DMS79 (cell line): Measurements from ENCODE around the gene AIF1.

Experiments
- DNase-seq: peaks from one replicate; lab custom pipeline; 2025; lab: John Stamatoyannopoulos, UW

Gene AIF1

GRCh38 chr6:31620586-31621319, 5.7 kb downstream of the AIF1 start, which contains the start of gene PRRC2A:
PRRC2A (plus strand) TSS chr6:31620715; CDS start chr6:31622790, 2,075 bp downstream.
- peak; percentile 65 for DNase-seq

GRCh38 chr6:31621320-31621939, 6.4 kb downstream of the AIF1 start:
- no peak for DNase-seq

GRCh38 chr6:31621991-31622390, 7.0 kb downstream of the AIF1 start:
- no peak for DNase-seq

GRCh38 chr6:31622684-31623091, 7.7 kb downstream of the AIF1 start:
- no peak for DNase-seq

GRCh38 chr6:31624070-31624469, 9.0 kb downstream of the AIF1 start:
- DNase-seq = no peak

GRCh38 chr6:31626952-31627351, 11.9 kb downstream of the AIF1 start:
- DNase-seq = no peak

GRCh38 chr6:31627690-31628287, 12.8 kb downstream of the AIF1 start:
- DNase-seq = no peak

- DNase-seq = no peak
These were observed 14.0 kb downstream of the AIF1 start for GRCh38 chr6:31629014-31629413.

GRCh38 chr6:31630177-31630934, 15.3 kb downstream of the AIF1 start:
- no peak for DNase-seq

GRCh38 chr6:31631209-31631608, 16.2 kb downstream of the AIF1 start:
- no peak for DNase-seq

- no peak for DNase-seq
These were observed 16.7 kb downstream of the AIF1 start for GRCh38 chr6:31631681-31632278.

GRCh38 chr6:31632279-31632946, 17.4 kb downstream of the AIF1 start:
- no peak for DNase-seq

- DNase-seq = no peak
These were observed 18.4 kb downstream of the AIF1 start for GRCh38 chr6:31633447-31633846.

- no peak for DNase-seq
These were observed 19.1 kb downstream of the AIF1 start for GRCh38 chr6:31634131-31634530.

- DNase-seq = no peak
These were observed 20.0 kb downstream of the AIF1 start for GRCh38 chr6:31634969-31635575.

- no peak for DNase-seq
These were observed 21.9 kb downstream of the AIF1 start for GRCh38 chr6:31636698-31637596.

GRCh38 chr6:31639043-31639442, 24.0 kb downstream of the AIF1 start:
- no peak for DNase-seq

- no peak for DNase-seq
These were observed 24.4 kb downstream of the AIF1 start for GRCh38 chr6:31639449-31639861.

GRCh38 chr6:31640612-31641011, 25.6 kb downstream of the AIF1 start:
- no peak for DNase-seq

GRCh38 chr6:31641370-31641769, 26.3 kb downstream of the AIF1 start:
- no peak for DNase-seq
